Neuronal stem cell (in vitro differentiated cells): ENCODE measurements around the gene CMSS1.

Source experiments
- DNase-seq: peaks from one replicate; pipeline ENCODE4 v3.0.0-alpha.2; 2013; ENCODE audit warnings: low spot score
- H2AFZ ChIP-seq: one replicate; pipeline ENCODE4 v1.6.1; 2013; ENCODE audit warnings: mild to moderate bottlenecking, low read length, inconsistent platforms
- H2AK5ac ChIP-seq: 2 replicates; pipeline ENCODE4 v1.6.1; 2013; ENCODE audit warnings: low read depth, mild to moderate bottlenecking, inconsistent platforms, low read length, moderate library complexity, mixed read lengths
- H2BK120ac ChIP-seq: 2 replicates; pipeline ENCODE4 v1.6.1; 2013; ENCODE audit warnings: low read depth, mild to moderate bottlenecking, inconsistent platforms, low read length, moderate library complexity, mixed read lengths
- H2BK12ac ChIP-seq: one replicate; pipeline ENCODE4 v1.6.1; 2013; ENCODE audit warnings: low read length, inconsistent platforms
- H2BK15ac ChIP-seq: 2 replicates; pipeline ENCODE4 v1.6.1; 2013; ENCODE audit warnings: mild to moderate bottlenecking, low read length, inconsistent platforms, mixed read lengths
- H2BK5ac ChIP-seq: one replicate; pipeline ENCODE4 v1.6.1; 2013; ENCODE audit warnings: inconsistent platforms, mild to moderate bottlenecking, low read length, moderate library complexity
- H3K14ac ChIP-seq: one replicate; pipeline ENCODE4 v1.6.1; 2013; ENCODE audit warnings: low read length, inconsistent platforms
- H3K18ac ChIP-seq: 2 replicates; pipeline ENCODE4 v1.6.1; 2013; ENCODE audit warnings: low read length, inconsistent platforms
- H3K23ac ChIP-seq: 2 replicates; pipeline ENCODE4 v1.6.1; 2013; ENCODE audit warnings: low read depth, mild to moderate bottlenecking, mixed read lengths, low read length, inconsistent platforms; ENCODE audit not compliant: poor library complexity
- H3K27ac ChIP-seq: replicated peaks from 3 replicates; pipeline ENCODE4 v1.5.1; 2013; ENCODE audit warnings: low read length, inconsistent platforms
- H3K27me3 ChIP-seq, 3 experiments: 2 replicates each; pipeline ENCODE4 v1.6.1; 2013; ENCODE audit warnings: low read length in 3 of 3, mild to moderate bottlenecking in 2 of 3, inconsistent platforms in 1 of 3, low read depth in 1 of 3, mixed read lengths in 1 of 3, moderate library complexity in 1 of 3; ENCODE audit not compliant: control insufficient read depth in 3 of 3, insufficient read depth in 3 of 3
- H3K36me3 ChIP-seq, 2 donors: replicated peaks in 1 of 2; 2 replicates each; pipeline ENCODE4 v1.6.1; 2013; ENCODE audit warnings: low read length in 2 of 2; ENCODE audit not compliant: control insufficient read depth in 2 of 2, insufficient read depth in 2 of 2
- H3K4ac ChIP-seq: 2 replicates; pipeline ENCODE4 v1.6.1; 2013; ENCODE audit warnings: inconsistent platforms, mild to moderate bottlenecking, low read length, moderate library complexity
- H3K4me1 ChIP-seq, 2 donors: 1 replicate in 1 of 2; 2 replicates in 1 of 2; pipeline ENCODE4 v1.6.1; 2013; ENCODE audit warnings: low read length in 2 of 2, low read depth in 1 of 2; ENCODE audit not compliant: control insufficient read depth in 2 of 2, insufficient read depth in 1 of 2
- H3K4me2 ChIP-seq: one replicate; pipeline ENCODE4 v1.6.1; 2013; ENCODE audit warnings: mild to moderate bottlenecking, low read length, inconsistent platforms; ENCODE audit not compliant: insufficient read depth, poor library complexity, severe bottlenecking
- H3K4me3 ChIP-seq, 2 donors: 2 replicates each; pipeline ENCODE4 v1.5.1; 2013; ENCODE audit warnings: low read length in 2 of 2, mild to moderate bottlenecking in 2 of 2, inconsistent platforms in 1 of 2, moderate library complexity in 1 of 2
- H3K79me1 ChIP-seq: one replicate; pipeline ENCODE4 v1.6.1; 2013; ENCODE audit warnings: low read depth, mild to moderate bottlenecking, inconsistent platforms, low read length, moderate library complexity
- H3K9ac ChIP-seq: one replicate; pipeline ENCODE4 v1.6.1; 2013; ENCODE audit warnings: mild to moderate bottlenecking, low read depth, low read length, inconsistent platforms; ENCODE audit not compliant: poor library complexity
- H3K9me3 ChIP-seq, 2 donors: replicated peaks in 1 of 2; 2 replicates each; pipeline versions ENCODE3 to v1.6.1; 2013; ENCODE audit warnings: low read length in 2 of 2, mild to moderate bottlenecking in 2 of 2, inconsistent platforms in 1 of 2, low read depth in 1 of 2, mixed read lengths in 1 of 2, moderate library complexity in 1 of 2; ENCODE audit not compliant: control insufficient read depth in 2 of 2, insufficient read depth in 1 of 2
- H4K8ac ChIP-seq: one replicate; pipeline ENCODE4 v1.6.1; 2013; ENCODE audit warnings: low read depth, mild to moderate bottlenecking, inconsistent platforms, low read length, moderate library complexity
- H4K91ac ChIP-seq: one replicate; pipeline ENCODE4 v1.6.1; 2013; ENCODE audit warnings: low read length, low read depth, mild to moderate bottlenecking, inconsistent platforms; ENCODE audit not compliant: poor library complexity
- WGBS, 2 donors: extraction: QIAGEN DNeasy Blood & Tissue Kit; methylation state at CpG; one replicate each; pipeline ENCODE4 v1.1.7; 2013; ENCODE audit warnings: missing lambda C conversion rate in 2 of 2, mixed read lengths in 1 of 2; ENCODE audit not compliant: insufficient read length in 2 of 2, insufficient replicate concordance in 1 of 2; ENCODE audit errors: extremely low coverage in 2 of 2; 5-methylcytosine and 5-hydroxymethylcytosine counted together

Gene CMSS1

GRCh38 chr3:99984668-99985067 lies 167.0 kb downstream of the CMSS1 start:
- Histone ChIP-seq H3K27me3 (no peaks in the 10 kb centered on the region), H3K9ac (no peak overlapping the region), H3K4ac (no peak overlapping the region), H2BK5ac (no peak overlapping the region), H4K8ac (no peak overlapping the region), H3K4me2 (no peak overlapping the region), H3K36me3 (no peaks in the 10 kb centered on the region), H3K4me3 (no peak overlapping the region), H3K4me1 (peaks cover 0 to 2% of the 10 kb centered on the region in 2 donors), H3K18ac (no peak overlapping the region), H2BK15ac (no peak overlapping the region), H3K9me3 (no peaks in the 10 kb centered on the region), H3K23ac (no peak overlapping the region), H4K91ac (no peak overlapping the region), H2BK120ac (no peak overlapping the region), H2BK12ac (no peak overlapping the region), H3K27ac (no peak overlapping the region), H3K79me1 (peaks cover 1% of the 10 kb centered on the region), H2AK5ac (no peak overlapping the region), H2AFZ (no peak overlapping the region), H3K14ac (no peak overlapping the region)
- no CpG with 5 or more reads among the region's 2 CpGs for WGBS, 2 donors
- no peak for DNase-seq

GRCh38 chr3:99990179-99990578 lies 172.5 kb downstream of the CMSS1 start:
- no peak overlapping the region for H2BK15ac ChIP-seq
- H3K27me3 ChIP-seq, result no peaks in the 10 kb centered on the region
- no peaks in the 10 kb centered on the region for H3K79me1 ChIP-seq
- no peak overlapping the region for H3K4ac ChIP-seq
- WGBS, 2 donors, result no CpG with 5 or more reads among the region's 1 CpG
- no peak overlapping the region for H3K23ac ChIP-seq
- no peak overlapping the region for H2BK120ac ChIP-seq
- H2AFZ ChIP-seq, result no peak overlapping the region
- no peaks in the 10 kb centered on the region for H3K4me1 ChIP-seq
- no peak overlapping the region for H3K4me3 ChIP-seq
- no peaks in the 10 kb centered on the region for H3K36me3 ChIP-seq
- no peak overlapping the region for H2BK5ac ChIP-seq
- H2AK5ac ChIP-seq, result no peak overlapping the region
- no peak overlapping the region for H3K9ac ChIP-seq
- H4K8ac ChIP-seq, result no peak overlapping the region
- H3K4me2 ChIP-seq, result no peak overlapping the region
- H3K9me3 ChIP-seq, result peaks cover 0 to 10% of the 10 kb centered on the region in 2 donors
- H3K14ac ChIP-seq, result no peak overlapping the region
- DNase-seq, result no peak
- H2BK12ac ChIP-seq, result no peak overlapping the region
- H3K18ac ChIP-seq, result no peak overlapping the region
- no peak overlapping the region for H4K91ac ChIP-seq
- no peak overlapping the region for H3K27ac ChIP-seq

DNA sequence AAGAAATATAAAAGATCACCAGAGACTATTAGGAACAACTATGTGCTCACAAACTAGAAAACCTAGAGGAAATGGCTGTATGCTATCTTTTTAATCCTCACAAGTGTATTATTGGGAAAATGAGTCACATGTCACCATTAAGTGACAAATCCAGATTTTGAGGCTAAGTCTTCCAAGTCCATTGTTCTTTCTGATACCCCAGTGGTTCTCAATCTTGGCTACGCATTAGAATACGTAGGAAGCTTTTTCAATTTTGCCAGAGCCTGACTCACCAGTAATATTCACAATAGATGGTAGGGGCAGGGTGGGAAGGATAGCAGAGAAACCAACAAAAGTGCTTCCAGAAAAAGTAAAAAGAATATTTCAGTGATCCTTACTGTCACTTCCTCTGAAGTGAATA lies 179.6 kb downstream of the CMSS1 start:
- Histone ChIP-seq H3K36me3 (no peaks in the 10 kb centered on the region), H2AFZ (no peak overlapping the region), H3K23ac (no peak overlapping the region), H2BK120ac (no peak overlapping the region), H3K27me3 (no peaks in the 10 kb centered on the region), H3K9me3 (peaks cover 0 to 16% of the 10 kb centered on the region in 2 donors), H3K18ac (no peak overlapping the region), H3K9ac (no peak overlapping the region), H3K4me1 (no peaks in the 10 kb centered on the region), H3K79me1 (no peaks in the 10 kb centered on the region), H2BK15ac (no peak overlapping the region), H2BK5ac (no peak overlapping the region), H2BK12ac (no peak overlapping the region), H3K4ac (no peak overlapping the region), H4K8ac (no peak overlapping the region), H3K14ac (no peak overlapping the region), H3K27ac (no peak overlapping the region), H3K4me3 (no peak overlapping the region), H2AK5ac (no peak overlapping the region), H3K4me2 (no peak overlapping the region), H4K91ac (no peak overlapping the region)
- DNase-seq, result no peak
- WGBS, 2 donors, result no CpG with 5 or more reads among the region's 2 CpGs

DNA sequence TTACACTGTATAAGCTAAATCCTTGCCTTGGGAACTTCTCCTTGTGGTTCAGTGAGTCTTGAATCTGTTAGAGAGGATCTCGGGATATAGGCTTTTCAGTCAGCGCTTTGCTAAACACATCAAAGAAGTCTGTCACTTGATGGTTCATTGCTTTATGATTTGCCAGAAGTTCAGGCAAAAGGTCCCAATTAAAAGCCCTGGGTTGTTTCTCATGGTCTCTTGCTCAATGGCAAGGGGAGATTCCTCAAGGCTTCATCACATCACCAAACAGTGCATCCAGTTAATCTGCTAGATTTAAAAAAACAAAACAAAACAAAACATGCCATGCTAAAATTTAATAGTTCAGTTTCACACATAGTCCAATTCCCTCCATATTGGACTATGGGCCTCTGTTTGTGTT lies 181.9 kb downstream of the CMSS1 start:
- H2BK120ac ChIP-seq, result no peak overlapping the region
- no peak overlapping the region for H3K14ac ChIP-seq
- no peaks in the 10 kb centered on the region for H3K79me1 ChIP-seq
- H2BK15ac ChIP-seq, result no peak overlapping the region
- no peak overlapping the region for H4K8ac ChIP-seq
- peaks cover 0 to 6% of the 10 kb centered on the region in 2 donors for H3K9me3 ChIP-seq
- no peaks in the 10 kb centered on the region for H3K27me3 ChIP-seq
- DNase-seq, result no peak
- no peak overlapping the region for H3K4ac ChIP-seq
- H3K4me3 ChIP-seq, result no peak overlapping the region
- no CpG with 5 or more reads among the region's 2 CpGs for WGBS, 2 donors
- no peak overlapping the region for H3K4me2 ChIP-seq
- H3K27ac ChIP-seq, result no peak overlapping the region
- no peak overlapping the region for H2AK5ac ChIP-seq
- no peak overlapping the region for H2BK5ac ChIP-seq
- no peak overlapping the region for H3K23ac ChIP-seq
- H3K4me1 ChIP-seq, result no peaks in the 10 kb centered on the region
- H2BK12ac ChIP-seq, result no peak overlapping the region
- H3K36me3 ChIP-seq, result no peaks in the 10 kb centered on the region
- no peak overlapping the region for H2AFZ ChIP-seq
- no peak overlapping the region for H3K9ac ChIP-seq
- no peak overlapping the region for H4K91ac ChIP-seq
- H3K18ac ChIP-seq, result no peak overlapping the region
